Measurements from ENCODE around the gene FGD2. TPM values are rescaled to one million over a fixed set of nuclear protein-coding genes. Genes with fewer than 3 reads are reported as not detected.

FGD2 gene
- total and polyA plus RNA-seq, 4 donors, result 20.4 to 76.7 (median 40.1) TPM

GRCh38 chr6:37019065-37019450, 13.6 kb downstream of the FGD2 start:
- Histone ChIP-seq H3K36me3 (ENCODE audit: control insufficient read depth in 4 of 4, insufficient read depth in 4 of 4, low read length in 4 of 4) (peaks cover 0 to 6% (median 0%) of the 10 kb centered on the region in 4 donors), H3K27me3 (ENCODE audit: control insufficient read depth in 3 of 3, insufficient read depth in 3 of 3, low read length in 2 of 3) (no peaks in the 10 kb centered on the region), H3K27ac (ENCODE audit: low read depth in 1 of 2, low read length in 1 of 2) (no peak overlapping the region), H3K4me1 (ENCODE audit: control insufficient read depth in 5 of 5, insufficient read depth in 5 of 5, low read length in 5 of 5) (peaks cover 0 to 3% (median 0%) of the 10 kb centered on the region in 5 donors), H3K4me3 (no peak overlapping the region), H3K9ac (ENCODE audit: insufficient read depth in 1 of 2, low read length in 2 of 2) (no peak overlapping the region), H3K9me3 (ENCODE audit: control insufficient read depth in 4 of 4, insufficient read depth in 3 of 4, low read length in 3 of 4) (no peaks in the 10 kb centered on the region)
- WGBS, 2 donors, result 53 to 71% methylated on average over 2 of the region's 2 CpGs
- ATAC-seq (ENCODE audit: insufficient read depth, low FRiP score) (no peak), DNase-seq (peak in 1 of 3 donors; percentile 18)
- no peak for TF ChIP-seq CTCF (IDR thresholded peaks at IDR 0.05; ENCODE audit: control extremely low read depth, extremely low read depth)

GRCh38 chr6:37020381-37020780, 14.9 kb downstream of the FGD2 start:
- ATAC-seq (ENCODE audit: insufficient read depth, low FRiP score), result no peak
- H3K9me3 ChIP-seq (ENCODE audit: control insufficient read depth in 4 of 4, insufficient read depth in 3 of 4, low read length in 3 of 4), result no peaks in the 10 kb centered on the region
- no peaks in the 10 kb centered on the region for H3K27me3 ChIP-seq (ENCODE audit: control insufficient read depth in 3 of 3, insufficient read depth in 3 of 3, low read length in 2 of 3)
- no peak for TF ChIP-seq CTCF (IDR thresholded peaks at IDR 0.05; ENCODE audit: control extremely low read depth, extremely low read depth)
- 58 to 69% methylated on average over 12 of the region's 12 CpGs for WGBS, 2 donors
- peaks cover 0 to 3% (median 0%) of the 10 kb centered on the region in 5 donors for H3K4me1 ChIP-seq (ENCODE audit: control insufficient read depth in 5 of 5, insufficient read depth in 5 of 5, low read length in 5 of 5)
- no peak overlapping the region for H3K4me3 ChIP-seq
- H3K9ac ChIP-seq (ENCODE audit: insufficient read depth in 1 of 2, low read length in 2 of 2), result no peak overlapping the region
- peaks cover 0 to 2% (median 0%) of the 10 kb centered on the region in 4 donors for H3K36me3 ChIP-seq (ENCODE audit: control insufficient read depth in 4 of 4, insufficient read depth in 4 of 4, low read length in 4 of 4)
- no peak for DNase-seq
- no peak overlapping the region for H3K27ac ChIP-seq (ENCODE audit: low read depth in 1 of 2, low read length in 1 of 2)

- Histone ChIP-seq H3K27me3 (ENCODE audit: control insufficient read depth in 3 of 3, insufficient read depth in 3 of 3, low read length in 2 of 3) (no peaks in the 10 kb centered on the region), H3K9ac (ENCODE audit: insufficient read depth in 1 of 2, low read length in 2 of 2) (no peak overlapping the region), H3K4me1 (ENCODE audit: control insufficient read depth in 5 of 5, insufficient read depth in 5 of 5, low read length in 5 of 5) (peaks cover 0 to 3% (median 0%) of the 10 kb centered on the region in 5 donors), H3K36me3 (ENCODE audit: control insufficient read depth in 4 of 4, insufficient read depth in 4 of 4, low read length in 4 of 4) (peaks cover 0 to 2% (median 0%) of the 10 kb centered on the region in 4 donors), H3K9me3 (ENCODE audit: control insufficient read depth in 4 of 4, insufficient read depth in 3 of 4, low read length in 3 of 4) (no peaks in the 10 kb centered on the region), H3K4me3 (no peak overlapping the region), H3K27ac (ENCODE audit: low read depth in 1 of 2, low read length in 1 of 2) (no peak overlapping the region)
- WGBS, 2 donors, result 92 to 94% methylated on average over 5 of the region's 5 CpGs
- no peak for TF ChIP-seq CTCF (IDR thresholded peaks at IDR 0.05; ENCODE audit: control extremely low read depth, extremely low read depth)
- DNase-seq, result no peak
- ATAC-seq (ENCODE audit: insufficient read depth, low FRiP score), result no peak
Observed at GRCh38 chr6:37020812-37021211, 15.4 kb downstream of the FGD2 start.
